HG03280 (cell line): ENCODE results near the gene APIP.

Experiments
- ATAC-seq: cut with Tn5 transposase; IDR thresholded peaks from one replicate; pipeline ENCODE4 v1.9.1; 2021; ENCODE audit warnings: mild to moderate bottlenecking, moderate library complexity; ENCODE audit not compliant: unreplicated experiment

Gene APIP

DNA sequence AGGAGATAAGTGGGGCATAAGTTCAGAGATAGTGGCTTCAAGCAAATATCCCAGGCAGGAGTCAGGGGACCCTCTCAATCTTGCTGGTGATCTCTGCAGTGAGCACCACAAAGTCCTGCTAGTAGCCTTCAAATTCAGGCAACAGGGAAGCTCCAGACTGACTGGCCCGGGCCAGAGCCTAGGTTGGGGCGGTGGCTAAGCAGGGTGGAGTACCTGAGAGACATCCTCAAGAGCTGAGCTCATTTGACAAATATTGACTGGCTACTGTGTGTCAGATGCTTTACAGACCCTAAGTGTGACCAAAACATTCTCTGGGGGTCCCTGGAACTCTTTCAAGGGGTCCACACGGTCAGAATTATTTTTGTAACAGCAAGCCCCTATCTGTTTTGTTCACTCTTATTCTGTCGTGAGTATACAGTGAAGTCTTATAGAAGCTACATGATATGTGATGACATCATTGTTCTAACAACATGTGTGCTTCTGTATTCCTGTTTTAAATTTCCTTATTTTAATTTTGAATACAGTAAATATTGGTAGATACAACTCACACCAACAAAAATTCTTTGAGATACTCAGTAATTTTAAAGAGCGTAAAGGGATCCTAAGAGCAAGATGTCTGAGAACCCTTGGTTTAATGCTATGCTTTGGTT, 71.6 kb downstream of the APIP start:
- no peak for ATAC-seq

DNA sequence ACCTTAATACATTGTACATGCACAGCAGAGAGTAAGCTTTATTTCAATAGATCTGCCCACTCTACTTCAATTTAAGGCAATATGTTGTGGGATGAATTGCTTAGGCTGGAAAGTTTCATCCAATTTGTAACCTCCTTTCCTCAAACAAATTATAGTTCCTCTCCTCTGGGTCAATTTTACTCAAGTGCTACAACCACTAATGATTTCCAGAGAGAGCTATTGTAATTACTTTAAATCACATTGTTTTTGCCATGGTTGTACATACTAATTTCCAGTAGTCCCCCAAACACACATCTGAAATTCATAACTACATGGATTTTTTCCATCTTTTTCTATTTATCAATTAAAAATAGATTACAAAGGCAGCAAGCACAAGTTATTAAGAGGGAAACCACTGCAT, 72.9 kb downstream of the APIP start:
- no peak for ATAC-seq

DNA sequence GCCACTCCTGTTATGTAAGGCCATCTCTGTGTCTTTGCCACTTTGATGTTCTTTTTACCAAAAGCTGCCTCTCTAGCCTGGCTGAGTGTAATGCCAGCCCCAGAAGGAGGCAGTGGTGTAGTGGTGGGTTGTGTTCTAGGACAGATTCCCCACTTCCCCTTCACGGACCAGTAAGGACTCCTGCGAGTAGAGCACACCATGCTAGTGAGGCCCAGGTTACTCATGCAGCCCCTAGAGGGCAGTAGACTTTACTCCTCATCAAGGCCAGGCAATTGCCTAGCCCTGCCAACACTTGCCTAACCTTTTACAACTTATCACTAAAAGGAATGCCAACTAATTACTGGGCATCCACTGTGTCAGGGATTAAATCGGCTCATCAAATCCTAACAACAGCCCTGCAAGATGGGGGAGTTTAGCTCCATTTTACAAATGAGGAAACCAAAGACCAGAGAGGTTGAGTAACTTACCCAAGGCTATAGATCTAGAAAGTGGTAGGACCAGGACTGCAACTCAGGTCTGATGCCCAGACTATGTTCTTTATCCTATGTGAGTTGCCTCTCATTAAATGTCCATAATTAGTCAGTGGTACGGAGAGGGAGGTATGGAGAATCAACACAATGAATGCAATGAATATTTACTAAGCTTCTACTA, 75.3 kb downstream of the APIP start:
- ATAC-seq: peak; percentile 76

DNA sequence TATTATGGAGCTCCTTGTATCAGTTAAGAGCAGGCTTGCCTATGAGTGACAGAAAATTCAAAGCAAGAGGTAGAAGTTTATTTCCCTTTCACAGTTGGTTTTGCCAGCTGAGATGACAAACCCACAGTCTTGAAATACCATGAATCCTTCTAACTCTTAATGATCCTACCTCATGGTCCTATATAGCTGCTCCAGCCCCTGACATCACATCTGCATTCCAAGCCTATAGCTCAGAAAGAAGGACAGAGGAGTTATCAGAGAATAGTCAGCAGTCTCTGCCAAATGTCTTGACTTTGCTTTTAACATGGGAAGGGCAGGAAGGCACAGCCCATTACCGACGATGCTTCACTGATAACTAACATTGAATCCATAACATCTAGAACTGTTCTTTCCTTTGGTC, 76.2 kb downstream of the APIP start:
- no peak for ATAC-seq

DNA sequence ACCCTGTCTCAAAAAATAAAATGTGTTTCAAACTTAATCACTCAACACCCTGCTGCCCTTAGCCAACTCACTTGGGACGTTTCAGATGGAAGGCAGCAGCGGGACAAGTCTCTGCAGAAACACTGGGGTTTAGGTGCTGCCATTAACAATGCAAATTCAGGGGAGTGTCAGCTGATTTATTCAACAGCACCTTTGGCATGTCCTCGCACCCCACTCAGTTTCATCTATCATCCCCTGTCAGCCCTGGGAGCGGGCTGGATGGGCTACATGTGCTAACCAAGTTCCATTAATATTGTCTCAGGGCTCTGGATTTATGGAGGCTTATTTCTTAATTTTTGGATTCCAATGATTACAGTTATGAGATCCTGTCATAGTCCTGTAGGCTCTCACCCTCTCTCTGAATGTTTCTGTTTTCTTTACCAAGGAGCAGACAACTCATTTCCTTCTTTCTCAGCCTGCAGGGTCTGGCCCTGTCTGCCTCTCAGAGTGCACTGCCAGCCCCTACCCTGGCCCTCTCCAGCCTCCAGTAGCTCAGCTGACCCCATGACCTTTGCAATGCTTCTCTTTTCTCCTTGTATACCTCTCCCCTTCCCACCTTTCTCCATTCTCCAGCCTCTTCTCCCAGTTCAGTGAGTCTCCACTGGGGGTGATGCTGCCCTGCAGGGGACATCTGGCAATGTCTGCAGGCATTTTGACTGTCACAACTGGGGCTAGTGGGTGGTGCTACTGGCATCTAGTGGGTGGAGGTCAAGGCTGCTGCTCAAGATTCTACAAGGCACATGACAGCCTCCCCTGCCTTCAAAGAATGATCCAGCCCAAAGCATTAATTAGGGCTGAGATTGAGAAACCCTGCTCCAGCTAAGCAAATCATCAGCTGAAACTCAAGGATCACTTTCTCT, 79.0 kb downstream of the APIP start:
- ATAC-seq: no peak

DNA sequence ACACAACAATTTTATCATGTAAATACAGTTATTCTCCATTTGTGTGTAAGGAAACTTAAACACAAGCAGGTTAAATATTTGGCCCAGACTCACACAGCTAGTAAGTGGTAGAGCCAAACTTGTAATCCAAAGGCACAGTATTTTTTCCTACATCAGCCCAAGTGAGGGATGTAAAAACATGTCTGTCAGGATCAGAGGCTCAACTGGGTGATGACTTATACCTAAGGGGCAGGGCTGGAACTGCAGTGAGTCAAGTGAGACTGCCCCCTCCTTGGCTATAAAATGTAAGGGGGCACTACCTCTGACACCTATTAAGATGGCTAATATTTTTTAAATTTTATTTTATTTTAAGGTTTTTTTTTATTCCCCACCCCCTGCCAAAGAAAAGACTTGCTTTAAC, 82.6 kb downstream of the APIP start:
- no peak for ATAC-seq
